H9 (cell line): ENCODE results near the gene PLSCR2. TPM values are rescaled to one million over a fixed set of nuclear protein-coding genes. Genes with fewer than 3 reads are reported as not detected.

ENCODE experiments used
- DNase-seq: peaks from one replicate; pipeline ENCODE4 v3.0.0-alpha.2; 2017
- H2AFZ ChIP-seq: one replicate; pipeline ENCODE4 v1.6.1; 2013; ENCODE audit warnings: mild to moderate bottlenecking, low read length, control low read depth, moderate library complexity
- H2AK5ac ChIP-seq: 2 replicates; pipeline ENCODE4 v1.6.1; 2013; ENCODE audit warnings: low read length, control low read depth, mixed read lengths; ENCODE audit not compliant: insufficient read length
- H2BK120ac ChIP-seq: one replicate; pipeline ENCODE4 v1.6.1; 2013; ENCODE audit warnings: low read depth, mild to moderate bottlenecking, low read length, control low read depth, inconsistent platforms; ENCODE audit not compliant: poor library complexity, severe bottlenecking
- H2BK12ac ChIP-seq: 2 replicates; pipeline ENCODE4 v1.6.1; 2013; ENCODE audit warnings: low read length, control low read depth, mixed read lengths, low read depth; ENCODE audit not compliant: insufficient read length
- H2BK15ac ChIP-seq: 2 replicates; pipeline ENCODE4 v1.6.1; 2013; ENCODE audit warnings: low read depth, low read length, control low read depth
- H2BK20ac ChIP-seq: one replicate; pipeline ENCODE4 v1.6.1; 2013; ENCODE audit warnings: low read depth, mild to moderate bottlenecking, low read length, control low read depth, inconsistent platforms; ENCODE audit not compliant: poor library complexity, severe bottlenecking
- H2BK5ac ChIP-seq: 2 replicates; pipeline ENCODE4 v1.6.1; 2013; ENCODE audit warnings: low read length, control low read depth, mixed read lengths; ENCODE audit not compliant: insufficient read length
- H3K14ac ChIP-seq: 2 replicates; pipeline ENCODE4 v1.6.1; 2013; ENCODE audit warnings: low read length, control low read depth; ENCODE audit not compliant: insufficient read depth
- H3K18ac ChIP-seq: 2 replicates; pipeline ENCODE4 v1.6.1; 2013; ENCODE audit warnings: low read depth, mild to moderate bottlenecking, mixed read lengths, low read length, control low read depth; ENCODE audit not compliant: insufficient read length
- H3K23ac ChIP-seq: 2 replicates; pipeline ENCODE4 v1.6.1; 2013; ENCODE audit warnings: low read length, control low read depth, mixed read lengths, low read depth; ENCODE audit not compliant: insufficient read length
- H3K23me2 ChIP-seq: 2 replicates; pipeline ENCODE4 v1.6.1; 2013; ENCODE audit warnings: low read depth, mild to moderate bottlenecking, mixed read lengths, low read length, control low read depth; ENCODE audit not compliant: insufficient read length, poor library complexity, severe bottlenecking
- H3K27ac ChIP-seq: 2 replicates; pipeline ENCODE4 v1.5.1; 2013; ENCODE audit warnings: low read length, control low read depth, mixed read lengths, low read depth; ENCODE audit not compliant: insufficient read length
- H3K27me3 ChIP-seq: 2 replicates; pipeline ENCODE4 v1.6.1; 2013; ENCODE audit warnings: low read length, control low read depth, inconsistent platforms; ENCODE audit not compliant: insufficient read depth
- H3K4ac ChIP-seq: 2 replicates; pipeline ENCODE4 v1.6.1; 2013; ENCODE audit warnings: low read depth, mild to moderate bottlenecking, control low read depth, inconsistent platforms, low read length, moderate library complexity
- H3K4me1 ChIP-seq: 2 replicates; pipeline ENCODE4 v1.6.1; 2013; ENCODE audit warnings: low read length, control low read depth, inconsistent platforms; ENCODE audit not compliant: insufficient read depth
- H3K4me2 ChIP-seq: 2 replicates; pipeline ENCODE4 v1.6.1; 2013; ENCODE audit warnings: low read length, control low read depth, mixed read lengths; ENCODE audit not compliant: insufficient read length, insufficient read depth
- H3K56ac ChIP-seq: 2 replicates; pipeline ENCODE4 v1.6.1; 2013; ENCODE audit warnings: low read depth, mild to moderate bottlenecking, mixed read lengths, low read length, control low read depth; ENCODE audit not compliant: insufficient read length
- H3K79me1 ChIP-seq: 2 replicates; pipeline ENCODE4 v1.6.1; 2013; ENCODE audit warnings: low read depth, mild to moderate bottlenecking, moderate library complexity, low read length, control low read depth, inconsistent platforms; ENCODE audit not compliant: insufficient read depth, poor library complexity, severe bottlenecking
- H3K79me2 ChIP-seq: 2 replicates; pipeline ENCODE4 v1.6.1; 2013; ENCODE audit warnings: low read length, control low read depth, inconsistent platforms; ENCODE audit not compliant: insufficient read depth
- H3K9ac ChIP-seq: 2 replicates; pipeline ENCODE4 v1.6.1; 2013; ENCODE audit warnings: low read length, control low read depth, mixed read lengths; ENCODE audit not compliant: insufficient read length; ENCODE audit errors: extremely low read depth
- H3K9me3 ChIP-seq: one replicate; pipeline ENCODE4 v1.6.1; 2013; ENCODE audit warnings: low read depth, low read length, inconsistent platforms; ENCODE audit not compliant: control insufficient read depth
- H3T11ph ChIP-seq: one replicate; pipeline ENCODE4 v1.6.1; 2013; ENCODE audit warnings: mild to moderate bottlenecking, low read length, control low read depth, inconsistent platforms
- H4K20me1 ChIP-seq: one replicate; pipeline ENCODE4 v1.6.1; 2013; ENCODE audit not compliant: control insufficient read depth, insufficient read length, insufficient read depth
- H4K5ac ChIP-seq: 2 replicates; pipeline ENCODE4 v1.6.1; 2013; ENCODE audit warnings: low read depth, mild to moderate bottlenecking, mixed read lengths, low read length, control low read depth; ENCODE audit not compliant: insufficient read length
- H4K8ac ChIP-seq: replicated peaks from 2 replicates; pipeline ENCODE4 v1.6.1; 2013; ENCODE audit warnings: low read length, control low read depth, mixed read lengths, low read depth; ENCODE audit not compliant: insufficient read length
- H4K91ac ChIP-seq: 2 replicates; pipeline ENCODE4 v1.6.1; 2013; ENCODE audit warnings: low read depth, mild to moderate bottlenecking, moderate library complexity, mixed read lengths, low read length, control low read depth; ENCODE audit not compliant: insufficient read length
- H3K27ac Mint-ChIP-seq, 3 experiments: 2 replicates in 2 of 3; 3 replicates in 1 of 3; pipeline ENCODE4 v1.8.0; 2020 to 2021; ENCODE audit warnings: mixed read lengths in 3 of 3, mild to moderate bottlenecking in 1 of 3, moderate library complexity in 1 of 3
- H3K27me3 Mint-ChIP-seq: 2 replicates; pipeline ENCODE4 v1.8.0; 2021; ENCODE audit warnings: low read depth, mild to moderate bottlenecking, moderate library complexity, mixed read lengths
- H3K36me3 Mint-ChIP-seq, 3 experiments: 2 replicates in 2 of 3; 3 replicates in 1 of 3; pipeline ENCODE4 v1.8.0; 2020 to 2021; ENCODE audit warnings: low read depth in 3 of 3, mixed read lengths in 3 of 3; ENCODE audit not compliant: insufficient read depth in 1 of 3
- H3K4me1 Mint-ChIP-seq, 2 experiments: 2 replicates each; pipeline ENCODE4 v1.8.0; 2020; ENCODE audit warnings: mixed read lengths in 2 of 2
- H3K4me3 Mint-ChIP-seq, 2 experiments: 2 replicates in 1 of 2; 3 replicates in 1 of 2; pipeline ENCODE4 v1.8.0; 2020 to 2021; ENCODE audit warnings: mild to moderate bottlenecking in 2 of 2, mixed read lengths in 2 of 2, moderate library complexity in 1 of 2
- H3K9me3 Mint-ChIP-seq, 2 experiments: 2 replicates in 1 of 2; 3 replicates in 1 of 2; pipeline ENCODE4 v1.8.0; 2020; ENCODE audit warnings: mild to moderate bottlenecking in 2 of 2, mixed read lengths in 2 of 2, moderate library complexity in 1 of 2
- CTCF ChIP-seq: fragments of 200-600 bp; sonication (generic); conservative IDR thresholded peaks from 3 replicates; pipeline ENCODE4 v1.8.0; 2021; ENCODE audit warnings: antibody characterized with exemption, mild to moderate bottlenecking
- WGBS: extraction: QIAGEN DNeasy Blood & Tissue Kit; methylation state at CpG from one replicate; pipeline ENCODE4 v1.1.7; 2013; ENCODE audit warnings: missing lambda C conversion rate, low lambda C conversion rate, mixed read lengths; ENCODE audit not compliant: insufficient read length; ENCODE audit errors: extremely low coverage; 5-methylcytosine and 5-hydroxymethylcytosine counted together
- total RNA-seq: library from RNA; stranded (reverse); gene quantifications from 2 replicates; pipeline ENCODE4 v1.2.1, GENCODE V29; 2021

PLSCR2 gene
- total RNA-seq, 1 experiment from 2014 or later, result not detected

DNA sequence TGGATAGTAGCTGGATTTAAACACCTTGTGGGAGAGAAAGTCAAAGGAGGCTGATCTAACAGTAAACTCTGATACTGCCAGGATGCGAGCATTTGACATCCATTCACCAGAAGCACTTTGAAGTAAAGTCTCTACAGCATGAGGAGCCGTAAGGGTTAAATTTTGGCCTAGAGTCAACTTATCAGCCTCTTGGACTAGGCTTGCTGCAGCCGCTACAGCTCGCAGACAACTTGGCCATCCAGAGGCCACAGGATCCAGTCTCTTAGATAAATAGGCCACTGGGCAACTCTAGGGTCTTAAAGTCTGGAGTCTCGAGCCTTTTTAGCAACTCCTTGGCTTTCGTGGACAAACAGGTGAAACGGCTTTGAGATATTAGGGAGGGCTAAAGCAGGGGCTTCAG is 61.4 kb downstream of the PLSCR2 start:
- Mint-ChIP-seq H3K27me3 (no peaks in the 10 kb centered on the region), H3K4me3 (no peak overlapping the region), H3K4me1 (peaks cover 23 to 25% of the 10 kb centered on the region in 2 experiments), H3K36me3 (peaks cover 14 to 18% (median 14%) of the 10 kb centered on the region in 3 experiments), H3K27ac (no peak overlapping the region), H3K9me3 (peaks cover 13% of the 10 kb centered on the region in 2 experiments)
- Histone ChIP-seq H2BK15ac (no peak overlapping the region), H3K27ac (no peak overlapping the region), H3K23me2 (no peaks in the 10 kb centered on the region), H3K9ac (no peak overlapping the region), H4K20me1 (no peaks in the 10 kb centered on the region), H3K27me3 (no peaks in the 10 kb centered on the region), H3K14ac (no peak overlapping the region), H3T11ph (no peak overlapping the region), H3K4me2 (no peak overlapping the region), H3K79me2 (no peaks in the 10 kb centered on the region), H4K5ac (no peak overlapping the region), H4K91ac (no peak overlapping the region), H3K18ac (no peak overlapping the region), H2BK5ac (no peak overlapping the region), H2BK12ac (no peak overlapping the region), H2AFZ (no peak overlapping the region), H4K8ac (no peak overlapping the region), H3K4ac (no peak overlapping the region), H3K4me1 (peaks cover 3% of the 10 kb centered on the region; the same call in 1 of the 2 replicates), H2AK5ac (no peak overlapping the region), H2BK120ac (no peak overlapping the region), H3K56ac (no peak overlapping the region), H2BK20ac (no peak overlapping the region), H3K79me1 (no peaks in the 10 kb centered on the region), H3K9me3 (no peaks in the 10 kb centered on the region), H3K23ac (no peak overlapping the region)
- no peak for TF ChIP-seq CTCF
- no peak for DNase-seq
- WGBS, result no CpG with 5 or more reads among the region's 7 CpGs
